ENCODE results near the gene POLD4. TPM values are rescaled to one million over a fixed set of nuclear protein-coding genes. Genes with fewer than 3 reads are reported as not detected.

POLD4 gene
- total and polyA plus RNA-seq, 2 of the 13 experiments (the other 11 are each of a cell fraction or from before 2014, with no cell fraction given), result 10.5 to 27.4 TPM

- TF ChIP-seq ZNF407 (CRISPR knock-in tag; IDR thresholded peaks at IDR 0.05; ENCODE audit: not compliant biosample characterization) (no peak), MAZ (IDR thresholded peaks at IDR 0.05; ENCODE audit: borderline replicate concordance, low read depth, low read length) (0 out of 2 replicates have a peak, but pooled peaks have one; percentile 27), MAZ (CRISPR knock-in tag; IDR thresholded peaks at IDR 0.05; ENCODE audit: low read depth) (no peak), ZNF432 (CRISPR knock-in tag; IDR thresholded peaks at IDR 0.05; ENCODE audit: borderline replicate concordance) (no peak), ZNF33A (CRISPR knock-in tag; IDR thresholded peaks at IDR 0.05; ENCODE audit: borderline replicate concordance) (no peak), BRD4 (CRISPR knock-in tag; IDR thresholded peaks at IDR 0.05) (no peak), ZNF264 (CRISPR knock-in tag; IDR thresholded peaks at IDR 0.05) (no peak), ESRRA (CRISPR knock-in tag; IDR thresholded peaks at IDR 0.05; ENCODE audit: low read depth) (no peak), NR2F6 (IDR thresholded peaks at IDR 0.05) (no peak), NR2F6 (CRISPR knock-in tag; IDR thresholded peaks at IDR 0.05) (no peak), ZNF879 (CRISPR knock-in tag; IDR thresholded peaks at IDR 0.05) (no peak), ZMYM3 (CRISPR knock-in tag; IDR thresholded peaks at IDR 0.05) (no peak), TP53 (CRISPR knock-in tag; conservative IDR thresholded peaks at IDR 0.05) (no peak), ZNF615 (CRISPR knock-in tag; IDR thresholded peaks at IDR 0.05; ENCODE audit: borderline replicate concordance) (no peak), MTF2 (CRISPR knock-in tag; IDR thresholded peaks at IDR 0.05; ENCODE audit: borderline replicate concordance) (no peak), ELF1 (CRISPR knock-in tag; IDR thresholded peaks at IDR 0.05) (no peak), TFDP2 (CRISPR knock-in tag; IDR thresholded peaks at IDR 0.05) (peak; percentile 22; the same call in 1 of the 2 replicates), CENPX (CRISPR knock-in tag; IDR thresholded peaks at IDR 0.05) (no peak), ZNF496 (CRISPR knock-in tag; IDR thresholded peaks at IDR 0.05; ENCODE audit: insufficient replicate concordance) (no peak), ZNF768 (CRISPR knock-in tag; IDR thresholded peaks at IDR 0.05) (no peak), RARA (CRISPR knock-in tag; IDR thresholded peaks at IDR 0.05) (no peak)
Observed at GRCh38 chr11:67373648-67374570, 20.6 kb upstream of the POLD4 start (continued).
